Adrenal gland (tissue), 5 donors: Measurements from ENCODE around the gene PTER.

ENCODE experiments used
- CTCF ChIP-seq, 6 experiments: fragments of 450-650 bp in 4 of 6; fragments of 200-600 bp in 2 of 6; sonication (generic) in 1 of 6; IDR thresholded peaks; 1 replicate in 5 of 6; 2 replicates in 1 of 6; pipeline versions ENCODE4 v1.5.1 to v1.8.0; 2016 to 2021; ENCODE audit warnings: antibody characterized with exemption in 6 of 6, mild to moderate bottlenecking in 2 of 6, moderate library complexity in 1 of 6
- POLR2A ChIP-seq, 2 donors: fragments of 450-650 bp; IDR thresholded peaks; one replicate each; pipeline ENCODE4 v1.6.1; 2017; ENCODE audit warnings: antibody characterized with exemption in 2 of 2, mild to moderate bottlenecking in 2 of 2, moderate library complexity in 1 of 2
- donor health status: DM: no; HTN: no; CAD: no.

DNA sequence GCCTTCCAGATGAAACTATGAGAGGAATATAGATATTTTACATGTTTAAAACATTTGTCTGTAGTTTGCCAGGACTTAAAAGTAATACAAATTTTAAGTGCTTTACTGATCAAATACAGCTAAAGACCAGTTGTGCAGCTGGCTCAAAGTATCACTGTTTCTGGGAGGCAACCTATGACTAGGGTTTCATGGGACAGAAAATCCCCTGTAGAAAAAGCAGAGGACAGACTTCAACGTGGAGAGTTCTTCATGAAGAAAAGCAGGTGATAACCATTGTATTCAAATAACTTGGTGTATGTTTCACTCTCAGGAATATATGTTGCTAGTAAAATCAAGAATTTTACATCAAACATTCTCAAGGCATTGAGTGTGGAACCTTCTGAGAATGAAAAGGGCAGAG is 40.9 kb downstream of the PTER start:
- TF ChIP-seq CTCF (IDR thresholded peaks at IDR 0.05) (no peak), POLR2A (IDR thresholded peaks at IDR 0.05) (no peak)
